Measurements from ENCODE around the gene PIM1. TPM values are rescaled to one million over a fixed set of nuclear protein-coding genes. Genes with fewer than 3 reads are reported as not detected.
"Not testable (repeated sequence)": the region's sequence is repeated elsewhere in the genome, so short reads cannot be mapped to it uniquely, and the experiment has no call there.

PIM1 gene
- total RNA-seq, 1 experiment from 2014 or later, result 33.3 TPM

DNA sequence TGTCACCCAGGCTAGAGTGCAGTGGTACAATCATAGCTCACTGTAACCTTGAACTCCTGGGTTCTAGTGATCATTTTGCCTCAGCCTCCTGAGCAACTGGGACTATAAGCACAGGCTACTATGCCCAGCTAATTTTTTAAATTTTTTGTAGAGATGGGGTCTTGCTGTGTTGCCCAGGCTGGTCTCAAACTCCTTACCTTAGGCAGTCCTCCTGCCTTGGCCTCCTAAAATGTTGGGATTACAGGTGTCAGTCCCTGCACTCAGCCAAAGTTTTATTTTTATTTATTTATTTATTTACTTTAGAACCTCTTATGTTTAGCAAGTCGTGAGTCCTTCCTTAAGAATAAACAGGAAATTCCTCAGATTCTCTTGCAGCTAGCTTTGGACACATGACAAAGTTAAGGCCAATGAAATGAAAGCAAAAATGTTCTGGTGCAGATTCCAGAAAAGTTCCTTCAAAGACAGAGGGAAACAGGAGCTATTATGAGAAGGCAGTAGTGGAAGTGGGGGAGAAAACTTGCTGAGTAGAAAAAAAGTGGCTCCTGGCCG lies 19.1 kb downstream of the PIM1 start:
- no peak for DNase-seq (ENCODE audit: low read depth)

DNA sequence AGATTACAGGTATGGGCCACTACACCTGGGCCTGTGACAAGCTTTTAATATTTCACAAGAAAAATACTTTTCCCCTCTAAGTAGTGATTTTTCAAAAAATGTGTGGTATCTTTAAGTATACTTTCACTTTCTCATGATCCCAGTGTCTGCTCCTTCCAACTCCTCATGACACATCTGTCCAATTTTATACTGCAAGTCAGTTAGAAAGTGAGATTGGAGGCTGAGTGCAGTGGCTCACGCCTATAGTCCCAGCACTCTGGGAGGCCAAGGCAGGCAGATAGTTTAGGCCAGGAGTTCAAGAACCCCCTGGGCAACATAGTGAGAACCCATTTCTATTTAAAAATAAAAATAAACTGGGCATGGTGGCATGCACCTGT lies 20.2 kb downstream of the PIM1 start:
- no peak for DNase-seq (ENCODE audit: low read depth)

GRCh38 chr6:37192666-37193065 lies 22.7 kb downstream of the PIM1 start:
- no peak for DNase-seq (ENCODE audit: low read depth)

DNA sequence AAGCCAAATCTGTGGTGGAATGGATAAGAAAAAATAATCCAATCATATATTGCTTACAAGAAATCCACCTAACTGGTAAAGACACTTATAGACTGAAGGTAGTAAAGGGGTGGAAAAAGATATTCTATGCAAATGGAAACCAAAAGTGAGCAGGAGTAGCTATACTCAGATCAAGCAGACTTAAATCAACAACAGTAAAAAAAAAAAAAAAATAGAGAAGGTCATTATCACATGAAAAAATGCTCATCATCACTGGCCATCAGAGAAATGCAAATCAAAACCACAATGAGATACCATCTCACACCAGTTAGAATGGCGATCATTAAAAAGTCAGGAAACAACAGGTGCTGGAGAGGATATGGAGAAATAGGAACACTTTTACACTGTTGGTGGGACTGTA lies 24.9 kb downstream of the PIM1 start:
- DNase-seq (ENCODE audit: low read depth), result not testable (repeated sequence)

- DNase-seq (ENCODE audit: low read depth), result not testable (repeated sequence)
Measured at GRCh38 chr6:37196451-37196850, 26.5 kb downstream of the PIM1 start.

- no peak for DNase-seq (ENCODE audit: low read depth)
Measured at GRCh38 chr6:37200085-37200484, 30.1 kb downstream of the PIM1 start.

- DNase-seq (ENCODE audit: low read depth), result no peak
Measured at GRCh38 chr6:37201726-37202125, 31.8 kb downstream of the PIM1 start.

- DNase-seq (ENCODE audit: low read depth), result peak; percentile 69
Measured at GRCh38 chr6:37202788-37203491, 33.0 kb downstream of the PIM1 start.

DNA sequence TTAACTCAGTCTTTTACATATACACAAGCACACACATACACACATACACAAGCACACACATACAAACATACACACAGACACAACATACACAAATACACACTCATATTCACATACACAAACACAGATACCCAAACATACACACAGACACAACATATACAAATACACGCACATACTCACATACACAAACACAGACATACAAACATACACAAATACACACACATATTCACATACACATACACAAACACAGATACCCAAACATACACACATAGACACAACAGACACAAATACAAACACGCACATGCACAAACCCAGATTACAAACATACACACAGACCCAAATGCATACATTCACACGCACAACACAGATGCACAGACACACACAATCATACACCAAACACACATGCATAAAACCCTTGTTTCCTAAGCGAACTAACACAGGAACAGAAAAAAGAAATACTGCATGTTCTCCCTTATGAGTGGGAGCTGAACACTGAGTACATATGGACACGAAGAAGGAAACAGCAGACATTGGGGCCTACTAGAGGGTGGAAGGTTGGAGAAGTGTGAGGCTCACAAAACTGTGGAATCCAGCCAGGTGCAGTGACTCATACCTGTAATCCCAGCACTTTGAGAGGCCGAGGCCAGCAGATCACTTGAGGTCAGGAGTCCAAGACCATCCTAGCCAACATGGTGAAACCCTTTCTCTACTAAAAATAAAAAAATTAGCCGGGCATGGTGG lies 34.2 kb downstream of the PIM1 start:
- DNase-seq (ENCODE audit: low read depth), result peak; percentile 71

- DNase-seq (ENCODE audit: low read depth), result no peak
Measured at GRCh38 chr6:37205175-37205996, 35.4 kb downstream of the PIM1 start.

- DNase-seq (ENCODE audit: low read depth), result no peak
Measured at GRCh38 chr6:37205997-37206340, 36.0 kb downstream of the PIM1 start.

- no peak for DNase-seq (ENCODE audit: low read depth)
Measured at GRCh38 chr6:37206622-37207021, 36.7 kb downstream of the PIM1 start.

DNA sequence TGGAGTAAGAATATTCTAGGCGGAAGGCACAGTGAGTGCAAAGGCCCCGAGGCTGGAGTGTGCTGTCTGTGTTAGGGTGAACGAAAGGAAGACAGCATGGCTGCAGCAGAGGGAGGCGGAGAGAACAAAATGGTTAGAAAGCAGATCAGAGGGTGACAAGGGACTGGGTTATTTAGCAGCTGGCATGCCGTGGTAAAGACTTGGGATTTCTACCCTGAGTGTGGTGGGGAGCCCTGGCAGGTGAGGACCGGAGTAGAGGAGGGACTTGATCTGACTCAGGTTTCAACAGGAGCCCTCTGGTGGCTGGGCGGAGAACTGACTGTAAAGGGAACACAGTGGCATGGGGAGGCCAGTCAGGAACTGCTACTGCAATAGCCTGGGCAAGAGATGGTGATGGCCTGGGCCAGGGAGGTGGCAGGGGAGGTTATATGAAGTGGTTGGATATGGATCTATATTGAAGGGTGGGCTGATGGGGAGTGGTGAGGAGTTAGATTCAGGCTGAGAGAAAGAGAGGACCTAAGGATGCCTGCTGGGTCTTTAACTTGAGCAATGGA lies 38.0 kb downstream of the PIM1 start:
- DNase-seq (ENCODE audit: low read depth), result peak; percentile 83

DNA sequence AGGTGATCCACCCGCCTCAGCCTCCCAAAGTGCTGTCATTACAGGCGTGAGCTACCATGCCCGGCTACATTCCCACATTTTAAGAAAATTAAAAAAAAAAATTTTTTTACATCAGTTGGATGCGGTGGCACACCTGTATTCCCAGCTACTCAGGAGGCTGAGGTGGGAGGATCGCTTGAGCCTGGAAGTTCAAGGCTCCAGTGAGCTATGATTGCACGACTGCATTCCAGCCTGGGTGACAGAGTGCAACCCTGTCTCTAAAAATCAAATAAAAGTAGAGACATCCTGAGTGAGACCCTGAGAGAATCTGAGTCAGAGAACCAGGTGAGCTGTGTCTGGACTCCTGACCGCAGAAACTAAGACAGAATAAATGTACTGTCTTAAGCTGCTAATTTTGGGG lies 38.8 kb downstream of the PIM1 start:
- DNase-seq (ENCODE audit: low read depth), result no peak

- no peak for DNase-seq (ENCODE audit: low read depth)
Measured at GRCh38 chr6:37209461-37210205, 39.7 kb downstream of the PIM1 start.

- DNase-seq (ENCODE audit: low read depth), result peak; percentile 80
Measured at GRCh38 chr6:37210313-37210968, 40.5 kb downstream of the PIM1 start.

- DNase-seq (ENCODE audit: low read depth), result no peak
Measured at GRCh38 chr6:37212268-37212667, 42.3 kb downstream of the PIM1 start.

GRCh38 chr6:37218061-37218460 lies 48.1 kb downstream of the PIM1 start:
- DNase-seq (ENCODE audit: low read depth), result no peak

DNA sequence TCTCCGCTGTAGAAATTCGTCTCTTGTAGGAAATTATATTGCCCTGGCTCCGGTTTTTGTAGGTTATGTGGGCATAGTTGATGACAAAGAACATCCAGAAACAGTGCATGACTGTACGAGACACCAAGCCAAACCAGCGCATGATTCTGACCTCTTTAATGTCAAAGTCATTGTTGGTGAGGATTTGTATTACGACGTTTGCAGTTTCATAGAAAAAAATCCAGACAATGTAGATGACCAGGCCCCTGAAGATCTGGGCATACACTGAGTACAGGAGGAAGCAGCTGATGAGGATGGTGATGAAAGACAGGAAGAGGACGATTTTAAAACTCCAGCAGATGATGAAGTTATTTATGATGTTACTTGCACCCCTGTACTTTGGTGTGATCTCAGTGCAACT lies 48.6 kb downstream of the PIM1 start:
- DNase-seq (ENCODE audit: low read depth), result no peak

- no peak for DNase-seq (ENCODE audit: low read depth)
Measured at GRCh38 chr6:37221585-37222124, 51.7 kb downstream of the PIM1 start.

All from Daoy (cell line).